ENCODE results near the gene SEC14L5.
A peak's percentile ranks its signal among the peaks of the same experiment; 100 is the strongest.

Gene SEC14L5

DNA sequence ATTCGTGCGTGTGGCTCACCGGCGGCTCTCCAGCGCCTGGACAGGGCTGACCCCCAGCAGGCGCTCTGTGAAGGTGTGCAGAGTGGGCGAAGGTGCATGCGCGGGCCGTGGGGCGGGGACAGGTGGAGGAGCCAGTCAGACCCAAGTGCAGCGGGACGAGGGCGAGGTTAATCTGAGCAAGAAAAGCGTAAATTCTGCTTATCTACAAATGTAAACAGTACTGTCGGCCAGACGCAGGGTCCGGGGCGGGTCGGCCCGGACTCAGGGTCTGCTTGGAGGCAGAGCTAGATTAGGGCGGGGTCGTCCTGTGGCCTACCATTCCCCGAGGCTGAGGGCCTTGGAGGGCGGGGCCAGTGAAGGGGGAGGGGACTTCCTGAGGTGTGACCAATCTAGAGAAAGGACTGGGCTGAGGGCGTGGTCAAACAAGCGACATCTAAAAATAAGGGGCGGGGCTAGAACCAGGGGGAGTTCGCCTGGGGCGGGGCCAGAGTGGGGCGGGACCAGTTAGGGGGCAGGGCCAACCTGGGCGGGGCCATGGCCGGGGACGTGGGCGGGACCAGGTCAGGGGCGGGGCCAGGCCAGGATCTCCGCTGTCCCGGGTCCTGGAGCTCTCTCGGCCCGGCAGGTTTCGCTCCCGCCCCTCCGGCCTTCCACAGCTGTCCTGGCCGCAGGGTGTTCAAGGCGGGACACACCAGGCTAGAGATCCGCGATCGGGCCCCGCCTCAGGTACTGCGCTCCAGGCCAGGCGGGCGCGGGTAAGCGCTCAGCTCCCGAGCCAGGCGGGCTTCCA is at the start of gene SEC14L5:
Gene SEC14L5 (plus strand): TSS at position 611 of the 790 bp plus-strand sequence. CDS start 994 bp downstream, outside the sequence.
- peak within 1 kb of the TSS; percentile 69 for H3K4me3 ChIP-seq (ENCODE audit: low read length)
- no peaks in the 10 kb centered on the region for H3K9me3 ChIP-seq (ENCODE audit: control insufficient read depth, low read depth, low read length)
- no peaks in the 10 kb centered on the region for H3K36me3 ChIP-seq (ENCODE audit: control insufficient read depth, low read depth, low read length)
- H3K9ac ChIP-seq (ENCODE audit: low read length) = no peak within 1 kb of the TSS
- no peak within 1 kb of the TSS for H3K27ac ChIP-seq (ENCODE audit: low read length)
- H3K4me1 ChIP-seq (ENCODE audit: control insufficient read depth, low read depth, low read length) = peaks cover 9% of the 10 kb centered on the region
- H3K27me3 ChIP-seq (ENCODE audit: control insufficient read depth, insufficient read depth, low read length) = peaks cover 3% of the 10 kb centered on the region

GRCh38 chr16:4908854-4909401 is 49.2 kb upstream of the SEC14L5 start:
- no peak overlapping the region for H3K4me3 ChIP-seq (ENCODE audit: low read length)
- no peak overlapping the region for H3K27ac ChIP-seq (ENCODE audit: low read length)
- no peaks in the 10 kb centered on the region for H3K27me3 ChIP-seq (ENCODE audit: control insufficient read depth, insufficient read depth, low read length)
- H3K36me3 ChIP-seq (ENCODE audit: control insufficient read depth, low read depth, low read length) = no peaks in the 10 kb centered on the region
- no peaks in the 10 kb centered on the region for H3K9me3 ChIP-seq (ENCODE audit: control insufficient read depth, low read depth, low read length)
- H3K9ac ChIP-seq (ENCODE audit: low read length) = no peak overlapping the region
- no peaks in the 10 kb centered on the region for H3K4me1 ChIP-seq (ENCODE audit: control insufficient read depth, low read depth, low read length)

GRCh38 chr16:4909825-4910224 is 48.3 kb upstream of the SEC14L5 start:
- no peaks in the 10 kb centered on the region for H3K9me3 ChIP-seq (ENCODE audit: control insufficient read depth, low read depth, low read length)
- no peak overlapping the region for H3K27ac ChIP-seq (ENCODE audit: low read length)
- H3K4me3 ChIP-seq (ENCODE audit: low read length) = no peak overlapping the region
- H3K36me3 ChIP-seq (ENCODE audit: control insufficient read depth, low read depth, low read length) = no peaks in the 10 kb centered on the region
- H3K27me3 ChIP-seq (ENCODE audit: control insufficient read depth, insufficient read depth, low read length) = no peaks in the 10 kb centered on the region
- no peak overlapping the region for H3K9ac ChIP-seq (ENCODE audit: low read length)
- no peaks in the 10 kb centered on the region for H3K4me1 ChIP-seq (ENCODE audit: control insufficient read depth, low read depth, low read length)

DNA sequence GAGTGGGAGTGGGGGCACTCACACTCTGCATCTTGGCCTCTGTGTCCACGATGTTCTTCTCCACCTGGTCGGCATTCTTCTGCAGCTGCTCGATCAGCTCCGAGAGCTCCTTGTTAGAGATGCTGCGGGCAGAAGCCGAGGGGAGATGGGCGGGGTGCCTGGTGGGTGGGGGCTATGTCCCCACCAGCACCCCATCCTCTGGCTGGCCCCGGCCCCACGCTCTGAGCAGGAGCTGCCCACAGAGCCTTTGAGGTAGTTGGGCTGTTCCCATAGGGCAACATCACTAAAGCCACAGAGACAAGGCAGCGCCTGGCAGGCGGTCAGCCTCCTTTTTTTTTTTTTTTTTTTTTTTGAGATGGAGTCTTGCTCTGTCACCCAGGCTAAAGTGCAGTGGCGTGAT is 47.3 kb upstream of the SEC14L5 start:
- Histone ChIP-seq H3K9me3 (ENCODE audit: control insufficient read depth, low read depth, low read length) (no peaks in the 10 kb centered on the region), H3K27me3 (ENCODE audit: control insufficient read depth, insufficient read depth, low read length) (no peaks in the 10 kb centered on the region), H3K4me1 (ENCODE audit: control insufficient read depth, low read depth, low read length) (no peaks in the 10 kb centered on the region), H3K27ac (ENCODE audit: low read length) (no peak overlapping the region), H3K4me3 (ENCODE audit: low read length) (no peak overlapping the region), H3K36me3 (ENCODE audit: control insufficient read depth, low read depth, low read length) (no peaks in the 10 kb centered on the region), H3K9ac (ENCODE audit: low read length) (no peak overlapping the region)

GRCh38 chr16:4911970-4912386 is 46.2 kb upstream of the SEC14L5 start:
- H3K36me3 ChIP-seq (ENCODE audit: control insufficient read depth, low read depth, low read length) = no peaks in the 10 kb centered on the region
- no peaks in the 10 kb centered on the region for H3K9me3 ChIP-seq (ENCODE audit: control insufficient read depth, low read depth, low read length)
- H3K27ac ChIP-seq (ENCODE audit: low read length) = no peak overlapping the region
- H3K4me3 ChIP-seq (ENCODE audit: low read length) = no peak overlapping the region
- no peaks in the 10 kb centered on the region for H3K4me1 ChIP-seq (ENCODE audit: control insufficient read depth, low read depth, low read length)
- no peak overlapping the region for H3K9ac ChIP-seq (ENCODE audit: low read length)
- no peaks in the 10 kb centered on the region for H3K27me3 ChIP-seq (ENCODE audit: control insufficient read depth, insufficient read depth, low read length)

GRCh38 chr16:4913130-4913773 is 44.9 kb upstream of the SEC14L5 start:
- no peaks in the 10 kb centered on the region for H3K36me3 ChIP-seq (ENCODE audit: control insufficient read depth, low read depth, low read length)
- H3K27me3 ChIP-seq (ENCODE audit: control insufficient read depth, insufficient read depth, low read length) = no peaks in the 10 kb centered on the region
- no peak overlapping the region for H3K9ac ChIP-seq (ENCODE audit: low read length)
- H3K27ac ChIP-seq (ENCODE audit: low read length) = no peak overlapping the region
- no peaks in the 10 kb centered on the region for H3K4me1 ChIP-seq (ENCODE audit: control insufficient read depth, low read depth, low read length)
- H3K9me3 ChIP-seq (ENCODE audit: control insufficient read depth, low read depth, low read length) = no peaks in the 10 kb centered on the region
- no peak overlapping the region for H3K4me3 ChIP-seq (ENCODE audit: low read length)

DNA sequence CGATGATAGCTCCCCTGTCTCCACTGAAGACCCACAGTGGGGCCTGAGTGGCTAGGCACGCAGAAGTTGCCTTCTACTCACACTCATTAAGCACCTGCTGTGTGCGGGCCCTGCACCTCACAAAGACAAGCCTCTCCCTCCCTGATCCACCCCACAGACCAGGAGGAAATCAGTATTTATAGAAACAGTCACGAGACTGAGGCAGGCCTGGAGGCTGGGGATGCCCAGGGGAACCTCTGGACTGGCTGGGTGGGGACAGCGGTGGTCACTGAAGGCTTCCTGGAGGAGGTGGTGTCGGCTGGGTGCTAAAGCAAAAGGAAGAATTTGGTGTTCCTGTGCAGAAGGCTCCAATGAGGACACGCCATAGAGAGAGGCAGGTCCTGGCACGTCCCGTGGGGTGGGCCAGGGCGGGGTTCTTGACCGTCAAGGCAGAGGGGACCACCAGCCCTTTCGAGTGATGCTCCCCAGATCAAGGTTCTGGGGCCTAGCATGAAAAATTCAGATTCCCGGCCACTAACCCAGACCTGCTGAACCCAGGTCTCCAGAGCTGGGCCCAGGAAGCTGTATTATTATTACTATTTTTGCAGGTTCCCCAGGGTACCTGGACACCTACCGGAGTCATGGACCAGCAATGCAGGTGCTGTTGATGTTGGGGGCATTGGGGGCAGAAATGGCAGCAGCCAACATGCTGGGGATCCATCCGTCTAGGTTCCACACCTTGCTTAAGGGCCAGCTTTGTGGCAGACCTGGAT is 44.2 kb upstream of the SEC14L5 start:
- no peaks in the 10 kb centered on the region for H3K36me3 ChIP-seq (ENCODE audit: control insufficient read depth, low read depth, low read length)
- H3K4me3 ChIP-seq (ENCODE audit: low read length) = no peak overlapping the region
- H3K4me1 ChIP-seq (ENCODE audit: control insufficient read depth, low read depth, low read length) = no peaks in the 10 kb centered on the region
- H3K9me3 ChIP-seq (ENCODE audit: control insufficient read depth, low read depth, low read length) = no peaks in the 10 kb centered on the region
- H3K9ac ChIP-seq (ENCODE audit: low read length) = no peak overlapping the region
- no peaks in the 10 kb centered on the region for H3K27me3 ChIP-seq (ENCODE audit: control insufficient read depth, insufficient read depth, low read length)
- H3K27ac ChIP-seq (ENCODE audit: low read length) = no peak overlapping the region

GRCh38 chr16:4914528-4915225 is 43.5 kb upstream of the SEC14L5 start:
- H3K4me1 ChIP-seq (ENCODE audit: control insufficient read depth, low read depth, low read length) = no peaks in the 10 kb centered on the region
- no peaks in the 10 kb centered on the region for H3K27me3 ChIP-seq (ENCODE audit: control insufficient read depth, insufficient read depth, low read length)
- H3K9me3 ChIP-seq (ENCODE audit: control insufficient read depth, low read depth, low read length) = no peaks in the 10 kb centered on the region
- H3K27ac ChIP-seq (ENCODE audit: low read length) = no peak overlapping the region
- no peak overlapping the region for H3K9ac ChIP-seq (ENCODE audit: low read length)
- H3K4me3 ChIP-seq (ENCODE audit: low read length) = no peak overlapping the region
- H3K36me3 ChIP-seq (ENCODE audit: control insufficient read depth, low read depth, low read length) = no peaks in the 10 kb centered on the region

DNA sequence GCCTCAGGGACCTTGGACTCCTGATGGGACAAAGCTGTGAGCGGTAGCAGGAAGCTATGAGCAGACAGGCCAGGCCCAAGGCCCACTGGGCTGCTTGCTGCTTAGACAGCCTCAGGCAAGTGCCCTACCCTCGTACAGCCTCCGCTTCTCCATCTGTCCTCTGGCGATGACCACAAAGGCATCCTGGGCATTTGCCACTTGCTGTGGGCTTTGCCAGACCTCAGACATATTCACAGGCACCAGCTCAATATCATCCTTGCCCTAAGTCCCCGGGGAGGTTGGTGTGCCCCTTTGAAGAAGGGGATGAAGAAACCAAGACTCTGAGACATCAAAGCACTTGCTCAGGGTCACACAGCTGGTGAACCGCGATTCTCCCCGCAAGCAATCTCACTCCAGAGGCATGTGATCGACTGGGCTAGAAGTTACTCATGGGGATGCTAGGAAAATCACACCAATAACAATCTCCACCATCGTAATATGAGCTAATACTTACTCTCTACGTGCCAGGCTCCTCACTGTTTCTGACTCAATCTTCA is 42.8 kb upstream of the SEC14L5 start:
- Histone ChIP-seq H3K9me3 (ENCODE audit: control insufficient read depth, low read depth, low read length) (no peaks in the 10 kb centered on the region), H3K4me3 (ENCODE audit: low read length) (no peak overlapping the region), H3K4me1 (ENCODE audit: control insufficient read depth, low read depth, low read length) (no peaks in the 10 kb centered on the region), H3K27me3 (ENCODE audit: control insufficient read depth, insufficient read depth, low read length) (no peaks in the 10 kb centered on the region), H3K36me3 (ENCODE audit: control insufficient read depth, low read depth, low read length) (no peaks in the 10 kb centered on the region), H3K27ac (ENCODE audit: low read length) (no peak overlapping the region), H3K9ac (ENCODE audit: low read length) (no peak overlapping the region)

DNA sequence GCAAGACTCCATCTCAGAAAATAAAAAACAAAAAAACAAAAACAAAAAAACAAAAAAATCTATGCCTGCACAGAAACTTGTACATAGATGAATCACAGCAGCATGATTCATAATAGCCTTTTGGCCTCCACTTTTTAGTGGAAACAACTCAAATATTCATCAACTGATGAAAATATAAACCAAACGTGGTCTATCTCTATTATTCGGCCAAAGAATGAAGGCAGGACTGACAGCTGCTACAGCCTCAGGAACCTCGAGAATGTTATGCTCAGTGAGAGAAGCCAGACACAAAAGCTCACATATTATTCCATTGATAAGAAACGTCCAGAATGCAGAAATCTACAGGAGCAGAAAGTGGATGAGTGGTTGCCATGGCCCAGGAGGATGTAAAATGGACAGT is 41.0 kb upstream of the SEC14L5 start:
- H3K9ac ChIP-seq (ENCODE audit: low read length) = no peak overlapping the region
- no peak overlapping the region for H3K27ac ChIP-seq (ENCODE audit: low read length)
- no peaks in the 10 kb centered on the region for H3K9me3 ChIP-seq (ENCODE audit: control insufficient read depth, low read depth, low read length)
- H3K36me3 ChIP-seq (ENCODE audit: control insufficient read depth, low read depth, low read length) = no peaks in the 10 kb centered on the region
- H3K4me3 ChIP-seq (ENCODE audit: low read length) = no peak overlapping the region
- no peaks in the 10 kb centered on the region for H3K4me1 ChIP-seq (ENCODE audit: control insufficient read depth, low read depth, low read length)
- H3K27me3 ChIP-seq (ENCODE audit: control insufficient read depth, insufficient read depth, low read length) = no peaks in the 10 kb centered on the region

DNA sequence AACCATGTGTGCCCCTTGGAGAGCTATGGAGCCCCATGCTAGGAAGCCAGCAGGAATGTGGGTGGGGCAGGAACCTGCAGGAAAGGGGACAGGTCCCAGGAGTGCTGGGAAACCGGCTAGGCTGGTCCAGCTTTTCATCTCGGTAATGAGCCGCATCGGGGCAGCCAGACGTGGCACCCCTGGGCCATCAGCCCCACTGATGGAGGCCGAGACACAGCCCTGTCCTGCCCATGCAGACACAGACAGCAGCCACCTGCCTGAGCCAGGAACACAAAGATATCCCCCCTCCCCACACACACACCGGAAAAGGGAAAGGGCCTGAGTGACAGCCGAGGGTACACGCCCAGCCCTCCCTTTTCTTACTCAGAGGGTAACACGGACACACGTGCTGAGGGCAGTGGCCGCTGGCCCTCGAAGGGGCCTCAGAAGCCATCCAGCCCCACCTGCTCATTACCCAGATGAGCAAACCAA is 39.3 kb upstream of the SEC14L5 start:
- Histone ChIP-seq H3K9me3 (ENCODE audit: control insufficient read depth, low read depth, low read length) (no peaks in the 10 kb centered on the region), H3K27me3 (ENCODE audit: control insufficient read depth, insufficient read depth, low read length) (no peaks in the 10 kb centered on the region), H3K36me3 (ENCODE audit: control insufficient read depth, low read depth, low read length) (no peaks in the 10 kb centered on the region), H3K4me1 (ENCODE audit: control insufficient read depth, low read depth, low read length) (no peaks in the 10 kb centered on the region), H3K9ac (ENCODE audit: low read length) (no peak overlapping the region), H3K4me3 (ENCODE audit: low read length) (no peak overlapping the region), H3K27ac (ENCODE audit: low read length) (no peak overlapping the region)
